HepG2 (cell line): Measurements from ENCODE around the gene TMEM59. TPM values are rescaled to one million over a fixed set of nuclear protein-coding genes. Genes with fewer than 3 reads are reported as not detected.

ENCODE experiments used
- GLI4 ChIP-seq: sonication (generic); formaldehyde crosslinking; IDR thresholded peaks from 2 replicates; pipeline ENCODE4 v1.5.1; 2020; ENCODE audit warnings: missing genetic modification reagents, mild to moderate bottlenecking, moderate library complexity, borderline replicate concordance
- IKZF4 ChIP-seq: sonication (generic); formaldehyde crosslinking; IDR thresholded peaks from 2 replicates; pipeline ENCODE4 v1.5.1; 2020; ENCODE audit warnings: borderline replicate concordance, mild to moderate bottlenecking, low read depth, missing genetic modification reagents; ENCODE audit errors: not compliant biosample characterization
- MYC ChIP-seq: sonication (generic); formaldehyde crosslinking; IDR thresholded peaks from 2 replicates; pipeline ENCODE4 v1.9.0; 2021; ENCODE audit warnings: missing genetic modification reagents, borderline replicate concordance
- POGZ ChIP-seq: sonication (generic); formaldehyde crosslinking; IDR thresholded peaks from 2 replicates; pipeline ENCODE4 v1.4.0; 2020; ENCODE audit warnings: mild to moderate bottlenecking, missing genetic modification reagents
- SKI ChIP-seq: fragments of 450-650 bp; IDR thresholded peaks from one replicate; pipeline ENCODE4 v1.6.1; 2018; ENCODE audit warnings: mild to moderate bottlenecking; ENCODE audit not compliant: partially characterized antibody
- SRSF9 ChIP-seq: fragments of 200-400 bp; formaldehyde crosslinking; IDR thresholded peaks from 2 replicates; pipeline ENCODE4 v1.6.1; 2018; ENCODE audit warnings: borderline replicate concordance, mild to moderate bottlenecking, low read depth, low read length; ENCODE audit not compliant: insufficient read depth, poor library complexity, severe bottlenecking
- TEAD3 ChIP-seq: optimal IDR thresholded peaks from 2 replicates; pipeline ENCODE3; 2016; ENCODE audit warnings: borderline replicate concordance
- ZNF3 ChIP-seq: IDR thresholded peaks from 2 replicates; pipeline ENCODE4 v1.7.0; 2017; ENCODE audit warnings: inconsistent platforms
- ZNF34 ChIP-seq: sonication (generic); formaldehyde crosslinking; IDR thresholded peaks from 2 replicates; pipeline ENCODE4 v1.4.0; 2020; ENCODE audit warnings: mild to moderate bottlenecking, missing genetic modification reagents, borderline replicate concordance
- ZNF530 ChIP-seq: sonication (generic); formaldehyde crosslinking; IDR thresholded peaks from 2 replicates; pipeline ENCODE4 v1.5.0; 2020; ENCODE audit warnings: low read depth, mild to moderate bottlenecking, missing genetic modification reagents
- ZSCAN20 ChIP-seq: sonication (generic); formaldehyde crosslinking; IDR thresholded peaks from 2 replicates; pipeline ENCODE4 v1.4.0; 2020; ENCODE audit warnings: missing genetic modification reagents, mild to moderate bottlenecking, borderline replicate concordance
- polyA plus RNA-seq, 8 experiments: library from polyadenylated mRNA; depleted of rRNA in 3 of 8; stranded (reverse) in 7 of 8; unstranded in 1 of 8; fragments of >200 nt; fragmentation: Illumina TruSeq in 4 of 8; extraction: Trizol in 4 of 8; gene quantifications; 2 replicates each; pipeline versions ENCODE4 v1.2.1 to v1.2.3, GENCODE V29; 2011 to 2016; ENCODE audit warnings: low read depth in 4 of 8, missing spikeins in 1 of 8, mixed read lengths in 1 of 8; ENCODE audit not compliant: insufficient read depth in 1 of 8
- total RNA-seq, 5 experiments: library from RNA; depleted of rRNA; stranded (reverse); fragments of >200 nt; fragmentation: Illumina TruSeq; extraction: Trizol; gene quantifications; 2 replicates each; pipeline ENCODE4 v1.2.3, GENCODE V29; 2016; ENCODE audit warnings: low read depth in 1 of 5
- TF ChIP-seq, protein P1 (sequence below): sonication (generic); formaldehyde crosslinking; IDR thresholded peaks from 2 replicates; pipeline ENCODE4 v1.5.1; 2020; ENCODE audit warnings: missing genetic modification reagents, mild to moderate bottlenecking, borderline replicate concordance
- TF ChIP-seq, protein P2 (sequence below): sonication (generic); formaldehyde crosslinking; IDR thresholded peaks from 2 replicates; pipeline ENCODE4 v1.8.0; 2022; ENCODE audit warnings: missing genetic modification reagents, mild to moderate bottlenecking, inconsistent platforms, borderline replicate concordance
- TF ChIP-seq, protein P3 (sequence below): sonication (generic); formaldehyde crosslinking; IDR thresholded peaks from 2 replicates; pipeline ENCODE4 v1.8.0; 2022; ENCODE audit warnings: mild to moderate bottlenecking, missing genetic modification reagents, borderline replicate concordance
- TF ChIP-seq, protein P4 (sequence below): IDR thresholded peaks from 2 replicates; pipeline ENCODE4 v1.6.1; 2012; ENCODE audit warnings: inconsistent platforms
- TF ChIP-seq, protein P5 (sequence below): sonication (generic); formaldehyde crosslinking; conservative IDR thresholded peaks from 2 replicates; pipeline ENCODE4 v1.4.0; 2020; ENCODE audit warnings: missing genetic modification reagents
- TF ChIP-seq, protein P6 (sequence below): sonication (generic); formaldehyde crosslinking; IDR thresholded peaks from 2 replicates; pipeline ENCODE4 v1.5.0; 2020; ENCODE audit warnings: mild to moderate bottlenecking, missing genetic modification reagents, borderline replicate concordance
- TF ChIP-seq, protein P7 (sequence below): sonication (generic); formaldehyde crosslinking; IDR thresholded peaks from 2 replicates; pipeline ENCODE4 v1.5.1; 2020; ENCODE audit warnings: mild to moderate bottlenecking, missing genetic modification reagents, borderline replicate concordance

Gene TMEM59
- total and polyA plus RNA-seq, 2 of the 13 experiments (the other 11 are each of a cell fraction or from before 2014, with no cell fraction given): 147 to 363 TPM

DNA sequence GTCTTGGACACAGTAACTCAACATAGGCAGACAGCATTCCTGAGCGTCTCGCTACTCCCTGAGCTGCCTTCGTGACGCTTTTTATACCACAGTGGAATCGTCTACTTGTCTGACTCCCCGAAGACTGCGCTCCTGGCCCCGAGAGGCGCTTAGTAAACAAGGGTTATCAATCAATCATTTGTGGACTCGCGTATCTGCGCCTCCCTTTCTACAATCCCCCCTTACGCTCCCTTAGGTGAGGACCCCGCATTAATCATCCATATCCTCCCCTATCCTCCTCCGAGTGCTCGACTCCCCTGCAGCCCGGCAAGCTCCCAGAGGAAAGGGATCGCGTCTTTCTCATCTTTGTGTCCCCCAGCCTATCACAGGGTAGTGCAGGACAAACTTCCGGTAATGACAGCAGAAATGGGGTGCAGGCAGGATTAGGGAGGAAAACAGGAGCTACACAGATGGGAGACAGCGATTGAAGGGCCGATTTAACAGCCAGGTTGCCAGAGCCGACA lies 522 bp downstream of the TMEM59 start (continued):
- TF ChIP-seq, protein P1, sequence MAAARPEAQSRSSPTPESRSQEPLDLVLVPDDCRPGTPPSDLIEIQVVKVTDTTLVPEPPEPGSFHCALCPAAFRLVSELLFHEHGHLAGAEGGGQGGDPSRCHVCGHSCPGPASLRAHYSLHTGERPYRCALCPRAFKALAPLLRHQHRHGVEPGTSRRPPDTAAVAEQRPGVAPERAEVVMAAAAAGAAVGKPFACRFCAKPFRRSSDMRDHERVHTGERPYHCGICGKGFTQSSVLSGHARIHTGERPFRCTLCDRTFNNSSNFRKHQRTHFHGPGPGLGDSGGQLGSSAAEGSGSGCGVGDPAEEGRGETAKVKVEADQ (CRISPR knock-in tag): no peak
- TF ChIP-seq IKZF4 (CRISPR knock-in tag): no peak
- TF ChIP-seq, protein P2, sequence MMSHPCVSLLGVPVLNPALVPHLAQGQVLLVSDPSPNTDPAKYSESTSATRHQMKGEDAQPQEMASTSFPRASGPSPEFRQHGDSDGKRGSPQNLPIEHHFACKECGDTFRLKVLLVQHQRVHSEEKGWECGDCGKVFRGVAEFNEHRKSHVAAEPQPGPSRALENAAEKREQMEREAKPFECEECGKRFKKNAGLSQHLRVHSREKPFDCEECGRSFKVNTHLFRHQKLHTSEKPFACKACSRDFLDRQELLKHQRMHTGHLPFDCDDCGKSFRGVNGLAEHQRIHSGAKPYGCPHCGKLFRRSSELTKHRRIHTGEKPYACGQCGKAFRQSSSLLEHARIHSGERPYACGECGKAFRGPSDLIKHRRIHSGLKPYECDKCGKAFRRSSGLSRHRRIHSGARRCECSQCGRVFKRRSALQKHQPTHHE: no peak
- TF ChIP-seq SKI: no peak
- no peak for TF ChIP-seq MYC (CRISPR knock-in tag)
- TF ChIP-seq, protein P3, sequence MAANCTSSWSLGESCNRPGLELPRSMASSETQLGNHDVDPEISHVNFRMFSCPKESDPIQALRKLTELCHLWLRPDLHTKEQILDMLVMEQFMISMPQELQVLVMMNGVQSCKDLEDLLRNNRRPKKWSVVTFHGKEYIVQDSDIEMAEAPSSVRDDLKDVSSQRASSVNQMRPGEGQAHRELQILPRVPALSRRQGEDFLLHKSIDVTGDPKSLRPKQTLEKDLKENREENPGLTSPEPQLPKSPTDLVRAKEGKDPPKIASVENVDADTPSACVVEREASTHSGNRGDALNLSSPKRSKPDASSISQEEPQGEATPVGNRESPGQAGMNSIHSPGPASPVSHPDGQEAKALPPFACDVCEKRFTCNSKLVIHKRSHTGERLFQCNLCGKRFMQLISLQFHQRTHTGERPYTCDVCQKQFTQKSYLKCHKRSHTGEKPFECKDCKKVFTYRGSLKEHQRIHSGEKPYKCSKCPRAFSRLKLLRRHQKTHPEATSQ (CRISPR knock-in tag): no peak
- TF ChIP-seq, protein P4, sequence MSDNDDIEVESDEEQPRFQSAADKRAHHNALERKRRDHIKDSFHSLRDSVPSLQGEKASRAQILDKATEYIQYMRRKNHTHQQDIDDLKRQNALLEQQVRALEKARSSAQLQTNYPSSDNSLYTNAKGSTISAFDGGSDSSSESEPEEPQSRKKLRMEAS: no peak
- TF ChIP-seq, protein P5, sequence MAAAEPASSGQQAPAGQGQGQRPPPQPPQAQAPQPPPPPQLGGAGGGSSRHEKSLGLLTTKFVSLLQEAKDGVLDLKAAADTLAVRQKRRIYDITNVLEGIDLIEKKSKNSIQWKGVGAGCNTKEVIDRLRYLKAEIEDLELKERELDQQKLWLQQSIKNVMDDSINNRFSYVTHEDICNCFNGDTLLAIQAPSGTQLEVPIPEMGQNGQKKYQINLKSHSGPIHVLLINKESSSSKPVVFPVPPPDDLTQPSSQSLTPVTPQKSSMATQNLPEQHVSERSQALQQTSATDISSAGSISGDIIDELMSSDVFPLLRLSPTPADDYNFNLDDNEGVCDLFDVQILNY (CRISPR knock-in tag): no peak
- TF ChIP-seq, protein P6, sequence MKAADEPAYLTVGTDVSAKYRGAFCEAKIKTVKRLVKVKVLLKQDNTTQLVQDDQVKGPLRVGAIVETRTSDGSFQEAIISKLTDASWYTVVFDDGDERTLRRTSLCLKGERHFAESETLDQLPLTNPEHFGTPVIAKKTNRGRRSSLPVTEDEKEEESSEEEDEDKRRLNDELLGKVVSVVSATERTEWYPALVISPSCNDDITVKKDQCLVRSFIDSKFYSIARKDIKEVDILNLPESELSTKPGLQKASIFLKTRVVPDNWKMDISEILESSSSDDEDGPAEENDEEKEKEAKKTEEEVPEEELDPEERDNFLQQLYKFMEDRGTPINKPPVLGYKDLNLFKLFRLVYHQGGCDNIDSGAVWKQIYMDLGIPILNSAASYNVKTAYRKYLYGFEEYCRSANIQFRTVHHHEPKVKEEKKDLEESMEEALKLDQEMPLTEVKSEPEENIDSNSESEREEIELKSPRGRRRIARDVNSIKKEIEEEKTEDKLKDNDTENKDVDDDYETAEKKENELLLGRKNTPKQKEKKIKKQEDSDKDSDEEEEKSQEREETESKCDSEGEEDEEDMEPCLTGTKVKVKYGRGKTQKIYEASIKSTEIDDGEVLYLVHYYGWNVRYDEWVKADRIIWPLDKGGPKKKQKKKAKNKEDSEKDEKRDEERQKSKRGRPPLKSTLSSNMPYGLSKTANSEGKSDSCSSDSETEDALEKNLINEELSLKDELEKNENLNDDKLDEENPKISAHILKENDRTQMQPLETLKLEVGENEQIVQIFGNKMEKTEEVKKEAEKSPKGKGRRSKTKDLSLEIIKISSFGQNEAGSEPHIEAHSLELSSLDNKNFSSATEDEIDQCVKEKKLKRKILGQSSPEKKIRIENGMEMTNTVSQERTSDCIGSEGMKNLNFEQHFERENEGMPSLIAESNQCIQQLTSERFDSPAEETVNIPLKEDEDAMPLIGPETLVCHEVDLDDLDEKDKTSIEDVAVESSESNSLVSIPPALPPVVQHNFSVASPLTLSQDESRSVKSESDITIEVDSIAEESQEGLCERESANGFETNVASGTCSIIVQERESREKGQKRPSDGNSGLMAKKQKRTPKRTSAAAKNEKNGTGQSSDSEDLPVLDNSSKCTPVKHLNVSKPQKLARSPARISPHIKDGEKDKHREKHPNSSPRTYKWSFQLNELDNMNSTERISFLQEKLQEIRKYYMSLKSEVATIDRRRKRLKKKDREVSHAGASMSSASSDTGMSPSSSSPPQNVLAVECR (CRISPR knock-in tag): no peak; the same call in 1 of the 2 replicates
- TF ChIP-seq GLI4 (CRISPR knock-in tag): 0 out of 2 replicates have a peak, but pooled peaks have one; percentile 63
- TF ChIP-seq POGZ (CRISPR knock-in tag): no peak
- TF ChIP-seq ZNF34: no peak
- peak; percentile 26 for TF ChIP-seq TEAD3 (CRISPR knock-in tag)
- TF ChIP-seq ZNF530: no peak
- no peak for TF ChIP-seq SRSF9
- no peak for TF ChIP-seq ZNF3
- TF ChIP-seq, protein P7, sequence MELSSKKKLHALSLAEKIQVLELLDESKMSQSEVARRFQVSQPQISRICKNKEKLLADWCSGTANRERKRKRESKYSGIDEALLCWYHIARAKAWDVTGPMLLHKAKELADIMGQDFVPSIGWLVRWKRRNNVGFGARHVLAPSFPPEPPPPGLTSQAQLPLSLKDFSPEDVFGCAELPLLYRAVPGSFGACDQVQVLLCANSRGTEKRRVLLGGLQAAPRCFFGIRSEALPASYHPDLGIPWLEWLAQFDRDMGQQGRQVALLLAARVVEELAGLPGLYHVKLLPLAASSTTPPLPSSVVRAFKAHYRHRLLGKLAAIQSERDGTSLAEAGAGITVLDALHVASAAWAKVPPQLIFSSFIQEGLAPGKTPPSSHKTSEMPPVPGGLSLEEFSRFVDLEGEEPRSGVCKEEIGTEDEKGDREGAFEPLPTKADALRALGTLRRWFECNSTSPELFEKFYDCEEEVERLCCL (CRISPR knock-in tag): 0 out of 2 replicates have a peak, but pooled peaks have one; percentile 12
- TF ChIP-seq ZSCAN20 (CRISPR knock-in tag): no peak
